ENCODE data around the gene DENND1A.
A peak's percentile ranks its signal among the peaks of the same experiment; 100 is the strongest.

DENND1A gene

DNA sequence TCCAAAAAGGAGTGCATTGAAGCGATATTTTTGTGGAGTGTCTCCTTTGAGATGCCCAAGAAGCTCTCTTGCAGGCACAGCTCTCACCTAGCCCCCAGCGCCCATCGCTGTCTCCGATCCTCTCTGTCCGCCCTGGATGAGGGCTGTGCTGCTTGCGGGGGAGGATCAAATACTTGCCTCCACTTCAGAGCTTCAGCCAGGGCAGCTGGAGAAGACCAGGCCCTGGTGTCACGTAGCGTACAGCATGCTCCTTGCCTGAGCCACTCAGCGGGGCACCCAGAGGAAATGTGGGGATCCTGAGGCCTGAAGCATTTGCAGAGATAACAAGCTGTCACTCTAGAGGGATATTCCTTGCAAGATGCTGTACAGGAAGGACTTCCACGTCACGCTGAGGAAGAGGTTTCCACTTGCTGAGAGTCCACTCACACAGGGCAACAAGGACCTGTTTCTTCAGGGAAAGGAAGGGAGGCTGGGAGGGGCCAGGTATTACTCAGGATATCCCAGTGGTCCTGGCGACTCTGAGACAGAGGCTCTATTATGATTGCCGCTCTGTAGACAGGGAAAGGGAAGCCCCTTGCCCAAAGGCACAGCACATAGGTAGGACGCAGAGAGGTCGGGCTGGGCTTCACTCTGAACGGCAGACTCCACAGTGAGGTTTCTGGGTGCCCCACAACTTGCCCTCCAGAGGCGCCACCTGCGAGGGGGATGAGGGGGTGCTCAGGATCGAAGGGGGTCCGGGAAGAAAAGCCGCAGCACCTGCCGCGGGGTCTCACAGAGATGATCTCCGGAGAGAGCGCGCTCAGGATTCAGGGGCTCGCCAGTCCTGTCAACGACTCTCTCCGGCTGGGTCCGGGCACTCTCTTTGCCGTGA is 510.0 kb downstream of the DENND1A start:
- DNase-seq = no peak
- TF ChIP-seq POLR2A (IDR thresholded peaks at IDR 0.05; ENCODE audit: low read length) = no peak
- no peak for TF ChIP-seq GATA1 (IDR thresholded peaks at IDR 0.05; ENCODE audit: low read depth, low read length)

DNA sequence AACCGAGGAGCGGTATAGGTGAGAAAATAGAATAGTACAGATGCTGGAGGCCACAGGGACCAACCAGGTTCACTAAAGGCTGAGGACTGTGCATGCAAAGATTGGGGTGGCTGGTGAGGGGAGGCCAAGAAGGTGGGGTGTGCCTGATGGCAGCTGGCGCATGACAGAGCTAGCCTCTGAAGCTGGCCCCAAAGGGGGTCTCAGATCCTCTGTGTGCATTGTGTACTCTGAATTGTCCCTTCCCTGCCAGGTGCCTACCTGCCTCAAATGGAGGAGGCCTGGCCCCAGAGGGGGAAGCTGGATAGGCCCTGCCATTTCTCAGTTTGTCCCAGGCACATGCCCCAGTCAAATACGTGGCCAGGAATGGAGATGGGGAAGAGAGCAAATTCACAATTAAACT is 510.8 kb downstream of the DENND1A start:
- TF ChIP-seq GATA1 (IDR thresholded peaks at IDR 0.05; ENCODE audit: low read depth, low read length) (no peak), POLR2A (IDR thresholded peaks at IDR 0.05; ENCODE audit: low read length) (no peak)
- DNase-seq = no peak

DNA sequence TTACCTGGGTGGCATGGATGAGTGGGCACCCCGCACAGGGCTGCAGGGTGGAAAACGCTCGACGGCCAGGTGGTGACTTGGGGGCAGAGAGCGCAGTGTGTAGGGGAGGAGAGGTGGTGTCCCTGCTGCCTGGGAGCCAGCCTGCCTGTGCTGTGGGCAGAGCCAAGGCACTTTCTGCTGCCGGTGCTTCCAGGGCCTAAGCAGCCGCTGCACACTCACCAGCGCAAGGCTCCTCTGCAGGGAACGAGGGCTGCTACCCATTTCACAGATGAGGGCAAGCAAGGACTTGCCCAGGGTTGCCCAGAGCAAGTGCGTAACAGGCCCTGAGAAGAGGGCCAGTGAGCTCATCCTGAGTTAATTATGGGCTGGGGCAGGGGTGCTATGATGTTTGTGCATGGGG is 511.4 kb downstream of the DENND1A start:
- no peak for TF ChIP-seq GATA1 (IDR thresholded peaks at IDR 0.05; ENCODE audit: low read depth, low read length)
- TF ChIP-seq POLR2A (IDR thresholded peaks at IDR 0.05; ENCODE audit: low read length) = no peak
- no peak for DNase-seq

GRCh38 chr9:123418052-123418430 is 511.9 kb downstream of the DENND1A start:
- TF ChIP-seq GATA1 (IDR thresholded peaks at IDR 0.05; ENCODE audit: low read depth, low read length) = no peak
- DNase-seq = no peak

DNA sequence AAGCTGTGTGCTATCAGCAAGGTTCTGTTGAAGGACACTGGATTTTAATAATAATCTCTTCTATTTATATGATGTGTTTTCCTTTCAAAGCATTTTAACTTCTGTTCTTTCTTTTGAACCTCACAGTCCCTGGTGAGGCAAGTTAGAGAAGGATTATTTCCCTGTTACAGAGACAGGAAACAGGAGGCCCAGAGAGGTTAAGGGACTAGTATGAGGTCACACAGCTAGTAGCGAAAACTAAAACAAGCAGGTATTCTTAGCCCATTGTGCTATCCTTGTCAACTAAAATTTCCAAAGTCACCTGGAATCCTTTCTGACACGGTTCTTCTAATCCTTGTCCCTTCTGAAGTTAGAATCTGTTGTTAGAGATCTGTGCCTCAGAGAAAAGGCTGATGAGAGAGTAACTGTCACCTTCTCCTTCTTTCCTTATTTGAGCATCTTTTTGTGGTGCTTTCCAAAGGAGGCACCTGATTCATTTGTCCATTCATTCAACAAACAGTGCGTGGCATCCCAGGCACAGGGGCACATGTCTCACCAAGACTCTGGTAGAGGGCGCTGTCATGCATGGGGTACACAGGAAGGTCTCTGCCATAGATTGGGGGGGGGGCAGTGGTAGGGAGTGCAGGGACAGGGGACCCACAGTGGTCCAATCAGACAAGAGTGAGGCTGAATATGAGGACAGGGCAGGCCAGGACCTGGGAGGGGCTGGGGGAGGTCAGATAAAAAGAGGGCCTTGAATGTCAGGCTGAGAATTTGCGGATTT is 512.5 kb downstream of the DENND1A start:
- TF ChIP-seq POLR2A (IDR thresholded peaks at IDR 0.05; ENCODE audit: low read length) (no peak), GATA1 (IDR thresholded peaks at IDR 0.05; ENCODE audit: low read depth, low read length) (no peak)
- no peak for DNase-seq

GRCh38 chr9:123416176-123416575 is 513.8 kb downstream of the DENND1A start:
- no peak for TF ChIP-seq GATA1 (IDR thresholded peaks at IDR 0.05; ENCODE audit: low read depth, low read length)
- DNase-seq = no peak

DNA sequence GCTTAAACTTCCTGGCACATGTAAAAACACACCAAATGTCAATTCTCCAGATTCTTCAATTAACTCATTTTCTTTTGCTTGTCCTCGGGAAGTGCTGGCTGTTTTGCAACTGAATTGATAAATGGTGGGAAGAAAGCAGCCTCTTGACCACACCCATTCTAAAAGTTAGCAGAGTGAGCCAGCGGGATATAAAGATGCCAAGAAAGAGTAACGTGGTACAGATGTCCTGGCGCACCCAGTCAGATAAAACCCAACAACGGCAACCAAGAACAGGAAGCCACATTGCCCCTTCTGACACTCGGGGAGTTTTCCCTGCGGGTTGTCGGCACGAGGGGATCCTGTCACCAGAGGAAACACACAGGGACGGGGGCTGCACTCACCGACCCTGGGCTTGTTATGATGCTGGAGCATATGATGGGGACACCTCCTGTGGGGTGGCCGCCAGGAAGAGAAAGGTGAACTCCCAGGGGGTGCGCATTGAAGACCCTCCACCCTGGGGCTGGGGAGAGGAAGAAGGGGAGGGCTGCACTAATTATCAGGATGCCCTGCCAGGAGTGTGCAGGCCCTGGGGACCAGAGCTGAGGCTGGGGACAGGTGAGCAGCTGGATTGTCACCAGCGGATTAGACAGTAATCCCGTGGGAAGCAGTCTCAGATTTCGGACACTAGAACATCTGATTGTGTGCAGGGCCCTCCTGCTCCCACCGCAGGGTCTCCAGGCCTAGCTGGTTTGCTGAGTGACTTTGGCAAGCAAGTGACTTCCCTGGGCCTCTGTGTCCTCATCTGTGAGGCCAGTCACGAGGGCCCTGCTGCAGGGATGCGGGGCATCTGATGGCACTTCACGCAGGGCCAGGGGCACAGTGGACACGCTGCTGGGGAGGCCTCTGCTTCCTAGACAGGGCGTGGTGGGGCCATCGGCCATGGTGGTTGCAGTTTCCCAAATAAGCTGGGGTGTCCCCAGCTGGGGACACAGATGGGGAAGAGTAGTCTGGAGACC is 514.7 kb downstream of the DENND1A start:
- DNase-seq = no peak
- TF ChIP-seq GATA1 (IDR thresholded peaks at IDR 0.05; ENCODE audit: low read depth, low read length) (no peak), POLR2A (IDR thresholded peaks at IDR 0.05; ENCODE audit: low read length) (no peak)

GRCh38 chr9:123414204-123414603 is 515.7 kb downstream of the DENND1A start:
- DNase-seq = no peak

DNA sequence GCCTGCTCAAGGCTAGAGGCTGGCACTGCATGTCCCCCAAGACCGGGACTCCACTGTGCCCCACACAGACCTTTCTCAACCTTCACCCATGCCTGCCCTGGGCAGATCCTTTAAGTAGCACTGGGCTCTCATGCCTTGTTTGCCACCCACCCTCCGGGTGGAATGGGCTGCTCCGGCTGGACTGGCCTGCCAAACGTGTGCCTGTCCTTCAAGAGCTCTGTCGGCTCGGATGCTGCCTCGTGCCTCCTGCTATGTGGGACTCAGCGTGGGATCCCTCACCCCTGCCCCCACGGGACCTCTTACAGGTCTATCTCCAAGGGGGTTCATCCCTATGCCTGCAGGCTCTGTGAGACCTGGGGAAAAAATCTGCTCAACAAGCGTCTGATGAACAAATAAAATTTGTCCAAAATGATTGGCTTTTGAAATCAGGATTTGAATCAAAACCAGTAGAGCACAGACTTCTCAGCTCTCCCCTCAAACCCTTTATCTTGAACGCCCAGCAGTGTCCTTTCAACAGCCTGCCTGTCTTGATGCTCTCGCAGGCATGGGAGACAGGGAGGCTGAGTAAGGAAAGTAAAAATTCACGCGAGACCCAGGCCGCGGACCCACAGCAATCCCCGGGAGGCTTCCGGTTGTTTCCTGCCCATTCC is 517.6 kb downstream of the DENND1A start:
- TF ChIP-seq GATA1 (IDR thresholded peaks at IDR 0.05; ENCODE audit: low read depth, low read length) = no peak
- no peak for TF ChIP-seq POLR2A (IDR thresholded peaks at IDR 0.05; ENCODE audit: low read length)
- peak in 1 of 2 experiments; percentile 24 for DNase-seq

More at GRCh38 chr9:123414204-123414603, 515.7 kb downstream of the DENND1A start:
- TF ChIP-seq GATA1 (IDR thresholded peaks at IDR 0.05; ENCODE audit: low read depth, low read length) (no peak), POLR2A (IDR thresholded peaks at IDR 0.05; ENCODE audit: low read length) (no peak)

DNA sequence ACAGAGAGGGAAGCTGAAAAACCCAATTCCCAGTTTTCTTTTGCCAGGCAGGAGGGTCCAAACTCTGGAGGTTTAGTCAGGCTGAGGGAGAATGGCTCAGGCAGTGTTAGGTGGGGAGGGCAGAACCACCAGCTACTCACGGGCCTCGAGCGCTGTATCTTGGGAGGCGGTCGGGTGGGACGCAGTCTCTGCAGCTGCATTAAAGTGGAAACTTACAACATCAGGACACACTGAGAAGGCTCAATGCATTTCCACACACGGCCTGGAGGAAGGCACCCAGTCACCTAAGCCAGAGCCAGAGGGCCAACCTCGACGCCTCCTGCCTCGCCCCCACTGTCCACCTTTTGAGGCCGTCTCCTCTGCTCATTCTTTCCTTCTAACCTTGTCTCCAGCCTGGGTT is 518.3 kb downstream of the DENND1A start:
- DNase-seq = no peak
- TF ChIP-seq POLR2A (IDR thresholded peaks at IDR 0.05; ENCODE audit: low read length) (no peak), GATA1 (IDR thresholded peaks at IDR 0.05; ENCODE audit: low read depth, low read length) (no peak)

DNA sequence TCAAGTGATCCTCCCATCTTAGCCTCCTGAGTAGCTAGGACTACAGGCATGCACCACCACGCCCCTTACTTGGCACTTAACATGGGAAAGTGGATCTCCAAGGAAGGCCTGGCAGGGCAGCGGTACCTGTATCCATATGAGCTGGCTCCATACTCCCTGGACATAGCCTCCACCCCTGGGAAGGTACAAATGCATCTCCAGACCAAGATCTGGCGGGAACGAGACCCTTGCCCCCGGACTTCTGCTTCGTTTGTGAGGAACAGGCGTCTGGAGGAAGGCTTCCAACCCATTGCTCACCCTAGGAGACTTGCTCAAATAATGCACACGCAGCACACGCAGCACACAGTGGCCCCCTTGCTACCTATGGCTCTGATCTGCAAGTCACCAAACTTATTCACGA is 518.7 kb downstream of the DENND1A start:
- no peak for TF ChIP-seq POLR2A (IDR thresholded peaks at IDR 0.05; ENCODE audit: low read length)
- no peak for TF ChIP-seq GATA1 (IDR thresholded peaks at IDR 0.05; ENCODE audit: low read depth, low read length)
- no peak for DNase-seq

GRCh38 chr9:123410281-123410910 is 519.5 kb downstream of the DENND1A start:
- no peak for TF ChIP-seq POLR2A (IDR thresholded peaks at IDR 0.05; ENCODE audit: low read length)
- no peak for TF ChIP-seq GATA1 (IDR thresholded peaks at IDR 0.05; ENCODE audit: low read depth, low read length)
- no peak for DNase-seq
